Nephron (organoid): ENCODE data around the gene TOGARAM2.

ENCODE experiments used
- H3K27ac Mint-ChIP-seq, 3 experiments: 2 replicates each; pipeline ENCODE4 v1.8.0; 2020; ENCODE audit warnings: mixed read lengths in 3 of 3, mild to moderate bottlenecking in 2 of 3, moderate library complexity in 1 of 3
- H3K27me3 Mint-ChIP-seq: 2 replicates; pipeline ENCODE4 v1.8.0; 2021; ENCODE audit warnings: low read depth, mild to moderate bottlenecking, moderate library complexity, mixed read lengths
- H3K36me3 Mint-ChIP-seq: 2 replicates; pipeline ENCODE4 v1.8.0; 2020; ENCODE audit warnings: low read depth, mixed read lengths
- H3K4me1 Mint-ChIP-seq: 2 replicates; pipeline ENCODE4 v1.8.0; 2020; ENCODE audit warnings: mixed read lengths
- H3K4me3 Mint-ChIP-seq, 3 experiments: 2 replicates each; pipeline ENCODE4 v1.8.0; 2020; ENCODE audit warnings: mild to moderate bottlenecking in 3 of 3, mixed read lengths in 3 of 3, moderate library complexity in 2 of 3
- H3K9me3 Mint-ChIP-seq: 2 replicates; pipeline ENCODE4 v1.8.0; 2020; ENCODE audit warnings: mixed read lengths
- CTCF ChIP-seq, 3 experiments: fragments of 200-600 bp; sonication (generic); IDR thresholded peaks; one replicate each; pipeline ENCODE4 v1.5.0; 2021; ENCODE audit warnings: antibody characterized with exemption in 3 of 3; ENCODE audit not compliant: unreplicated experiment in 3 of 3

Gene TOGARAM2

GRCh38 chr2:28982381-28982950, 1.4 kb downstream of the TOGARAM2 start:
- Mint-ChIP-seq H3K4me3 (no peak overlapping the region), H3K27me3 (peaks cover 17% of the 10 kb centered on the region), H3K4me1 (peaks cover 13% of the 10 kb centered on the region), H3K9me3 (no peaks in the 10 kb centered on the region), H3K27ac (peak overlapping the region; percentile 40 to 56 (median 52)), H3K36me3 (no peaks in the 10 kb centered on the region)
- TF ChIP-seq CTCF (IDR thresholded peaks at IDR 0.05; ENCODE audit: unreplicated experiment in 3 of 3) = no peak

DNA sequence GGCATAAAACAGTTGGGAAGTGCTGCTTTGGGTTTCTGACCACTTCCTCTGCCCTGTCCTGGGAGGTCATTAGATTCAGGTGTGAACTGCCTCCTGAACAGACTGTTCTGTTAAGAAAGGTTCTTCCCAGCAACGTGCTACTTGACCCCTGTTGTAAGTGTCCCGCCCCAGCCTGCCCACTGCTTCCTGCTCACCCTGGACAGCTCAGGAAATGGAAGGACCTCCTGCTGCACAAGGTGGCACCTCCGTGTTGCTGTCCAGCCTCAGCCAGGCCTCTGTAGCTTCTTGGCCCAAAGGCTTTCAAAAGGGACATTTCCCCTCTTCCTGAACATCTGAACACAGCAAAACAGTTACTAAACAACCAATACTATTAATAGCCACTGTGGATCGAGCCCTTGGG, 5.3 kb downstream of the TOGARAM2 start:
- peak overlapping the region in 1 of 3 experiments; percentile 57 for H3K27ac Mint-ChIP-seq
- no peak overlapping the region for H3K4me3 Mint-ChIP-seq
- H3K9me3 Mint-ChIP-seq = no peaks in the 10 kb centered on the region
- no peaks in the 10 kb centered on the region for H3K36me3 Mint-ChIP-seq
- peaks cover 20% of the 10 kb centered on the region for H3K4me1 Mint-ChIP-seq
- no peak for TF ChIP-seq CTCF (IDR thresholded peaks at IDR 0.05; ENCODE audit: unreplicated experiment in 3 of 3)
- peaks cover 20% of the 10 kb centered on the region for H3K27me3 Mint-ChIP-seq

- peaks cover 16% of the 10 kb centered on the region for H3K4me1 Mint-ChIP-seq
- H3K4me3 Mint-ChIP-seq = no peak overlapping the region
- H3K36me3 Mint-ChIP-seq = no peaks in the 10 kb centered on the region
- peaks cover 34% of the 10 kb centered on the region for H3K27me3 Mint-ChIP-seq
- H3K27ac Mint-ChIP-seq = peak overlapping the region in 1 of 3 experiments; percentile 25
- no peaks in the 10 kb centered on the region for H3K9me3 Mint-ChIP-seq
- TF ChIP-seq CTCF (IDR thresholded peaks at IDR 0.05; ENCODE audit: unreplicated experiment in 3 of 3) = no peak
Measured at GRCh38 chr2:28989973-28990372, 8.9 kb downstream of the TOGARAM2 start.

GRCh38 chr2:28990445-28990844, 9.3 kb downstream of the TOGARAM2 start:
- no peak overlapping the region for H3K4me3 Mint-ChIP-seq
- peaks cover 16% of the 10 kb centered on the region for H3K4me1 Mint-ChIP-seq
- no peak for TF ChIP-seq CTCF (IDR thresholded peaks at IDR 0.05; ENCODE audit: unreplicated experiment in 3 of 3)
- H3K36me3 Mint-ChIP-seq = no peaks in the 10 kb centered on the region
- H3K27me3 Mint-ChIP-seq = peaks cover 30% of the 10 kb centered on the region
- no peaks in the 10 kb centered on the region for H3K9me3 Mint-ChIP-seq
- H3K27ac Mint-ChIP-seq = peak overlapping the region in 1 of 3 experiments; percentile 25

DNA sequence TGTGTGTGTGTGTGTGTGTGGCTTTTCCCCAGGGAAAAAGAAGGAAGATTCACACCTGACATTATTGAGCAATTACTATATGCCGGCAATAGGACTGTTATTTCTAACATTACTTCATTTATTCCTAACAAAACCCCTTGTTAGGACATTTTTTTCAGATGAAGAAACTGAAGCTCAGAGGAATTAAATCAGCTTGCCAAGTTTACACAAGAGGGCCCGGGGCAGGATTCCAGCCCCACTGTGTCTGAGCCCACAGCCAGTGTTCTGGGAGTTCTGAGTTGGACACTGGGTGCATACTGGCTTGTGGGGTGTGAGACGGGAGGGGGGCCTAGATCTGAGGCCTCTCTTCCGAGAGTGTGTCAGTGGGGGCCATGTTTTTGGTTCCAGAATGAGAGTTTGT, 9.9 kb downstream of the TOGARAM2 start:
- no peak for TF ChIP-seq CTCF (IDR thresholded peaks at IDR 0.05; ENCODE audit: unreplicated experiment in 3 of 3)
- Mint-ChIP-seq H3K9me3 (no peaks in the 10 kb centered on the region), H3K4me3 (no peak overlapping the region), H3K27ac (no peak overlapping the region), H3K27me3 (peaks cover 30% of the 10 kb centered on the region), H3K4me1 (peaks cover 16% of the 10 kb centered on the region), H3K36me3 (no peaks in the 10 kb centered on the region)

- TF ChIP-seq CTCF (IDR thresholded peaks at IDR 0.05; ENCODE audit: unreplicated experiment in 3 of 3) = no peak
- no peaks in the 10 kb centered on the region for H3K9me3 Mint-ChIP-seq
- H3K27ac Mint-ChIP-seq = no peak overlapping the region
- peaks cover 26% of the 10 kb centered on the region for H3K27me3 Mint-ChIP-seq
- peaks cover 16% of the 10 kb centered on the region for H3K4me1 Mint-ChIP-seq
- no peaks in the 10 kb centered on the region for H3K36me3 Mint-ChIP-seq
- no peak overlapping the region for H3K4me3 Mint-ChIP-seq
Measured at GRCh38 chr2:28991460-28991859, 10.4 kb downstream of the TOGARAM2 start.
